ENCODE data around the gene TRIP11. TPM values are rescaled to one million over a fixed set of nuclear protein-coding genes. Genes with fewer than 3 reads are reported as not detected.

The TRIP11 gene
- polyA plus RNA-seq, 6 donors from 2014 or later, result 32.2 to 86.1 (median 51.7) TPM

GRCh38 chr14:91998667-91999570, 40.9 kb downstream of the TRIP11 start:
- H3K27ac Mint-ChIP-seq, result peak overlapping the region; percentile 18 to 94 (median 58)
- DNase-seq (no peak), ATAC-seq (ENCODE audit: low read depth in 2 of 2) (no peak)
- no peaks in the 10 kb centered on the region for H3K27me3 Mint-ChIP-seq
- H3K4me3 Mint-ChIP-seq, result no peak overlapping the region
- H3K4me1 Mint-ChIP-seq, result peaks cover 11 to 17% (median 11%) of the 10 kb centered on the region in 3 donors
- no peaks in the 10 kb centered on the region for H3K9me3 Mint-ChIP-seq
- H3K36me3 Mint-ChIP-seq, result peaks cover 6 to 19% of the 10 kb centered on the region in 2 donors

GRCh38 chr14:91997492-91997891, 42.4 kb downstream of the TRIP11 start:
- Mint-ChIP-seq H3K27me3 (no peaks in the 10 kb centered on the region), H3K36me3 (peaks cover 12 to 14% of the 10 kb centered on the region in 2 donors), H3K4me3 (no peak overlapping the region), H3K27ac (peak overlapping the region in 2 of 6 donors; percentile 61 to 78), H3K9me3 (no peaks in the 10 kb centered on the region), H3K4me1 (peaks cover 10 to 11% (median 11%) of the 10 kb centered on the region in 3 donors)
- no peak for ATAC-seq (ENCODE audit: low read depth in 2 of 2)
- no peak for DNase-seq

GRCh38 chr14:91996948-91997371, 42.9 kb downstream of the TRIP11 start:
- H3K27me3 Mint-ChIP-seq, result no peaks in the 10 kb centered on the region
- peak overlapping the region in 2 of 6 donors; percentile 36 to 78 for H3K27ac Mint-ChIP-seq
- DNase-seq, result peak; percentile 35
- H3K9me3 Mint-ChIP-seq, result no peaks in the 10 kb centered on the region
- peaks cover 17 to 18% of the 10 kb centered on the region in 2 donors for H3K36me3 Mint-ChIP-seq
- H3K4me1 Mint-ChIP-seq, result peaks cover 10 to 11% (median 11%) of the 10 kb centered on the region in 3 donors
- peak; percentile 27 to 56 for ATAC-seq (ENCODE audit: low read depth in 2 of 2)
- no peak overlapping the region for H3K4me3 Mint-ChIP-seq

- ATAC-seq (ENCODE audit: low read depth in 2 of 2) (no peak), DNase-seq (no peak)
- H3K36me3 Mint-ChIP-seq, result peaks cover 47 to 58% of the 10 kb centered on the region in 2 donors
- H3K4me3 Mint-ChIP-seq, result no peak overlapping the region
- H3K4me1 Mint-ChIP-seq, result peaks cover 0 to 6% (median 2%) of the 10 kb centered on the region in 3 donors
- H3K27ac Mint-ChIP-seq, result peak overlapping the region in 1 of 6 donors; percentile 2
- H3K27me3 Mint-ChIP-seq, result no peaks in the 10 kb centered on the region
- H3K9me3 Mint-ChIP-seq, result no peaks in the 10 kb centered on the region
These were observed 52.7 kb downstream of the TRIP11 start for GRCh38 chr14:91987192-91987591.

GRCh38 chr14:91985521-91986255, 54.2 kb downstream of the TRIP11 start:
- Mint-ChIP-seq H3K4me1 (peaks cover 0 to 6% (median 2%) of the 10 kb centered on the region in 3 donors), H3K4me3 (no peak overlapping the region), H3K9me3 (no peaks in the 10 kb centered on the region), H3K27me3 (no peaks in the 10 kb centered on the region), H3K27ac (no peak overlapping the region), H3K36me3 (peaks cover 41 to 54% of the 10 kb centered on the region in 2 donors)
- ATAC-seq (ENCODE audit: low read depth in 2 of 2) (no peak), DNase-seq (no peak)

GRCh38 chr14:91985008-91985407, 54.9 kb downstream of the TRIP11 start:
- H3K36me3 Mint-ChIP-seq, result peaks cover 41 to 54% of the 10 kb centered on the region in 2 donors
- no peak overlapping the region for H3K4me3 Mint-ChIP-seq
- H3K4me1 Mint-ChIP-seq, result peaks cover 0 to 6% (median 2%) of the 10 kb centered on the region in 3 donors
- DNase-seq, result no peak
- H3K9me3 Mint-ChIP-seq, result no peaks in the 10 kb centered on the region
- no peaks in the 10 kb centered on the region for H3K27me3 Mint-ChIP-seq
- no peak overlapping the region for H3K27ac Mint-ChIP-seq
- no peak for ATAC-seq (ENCODE audit: low read depth in 2 of 2)

GRCh38 chr14:91983588-91983987, 56.3 kb downstream of the TRIP11 start:
- H3K36me3 Mint-ChIP-seq, result peaks cover 29 to 44% of the 10 kb centered on the region in 2 donors
- no peaks in the 10 kb centered on the region for H3K27me3 Mint-ChIP-seq
- no peaks in the 10 kb centered on the region for H3K9me3 Mint-ChIP-seq
- H3K4me3 Mint-ChIP-seq, result no peak overlapping the region
- ATAC-seq (ENCODE audit: low read depth in 2 of 2) (no peak), DNase-seq (no peak)
- no peak overlapping the region for H3K27ac Mint-ChIP-seq
- peaks cover 0 to 6% (median 2%) of the 10 kb centered on the region in 3 donors for H3K4me1 Mint-ChIP-seq

- DNase-seq, result no peak
- Mint-ChIP-seq H3K9me3 (no peaks in the 10 kb centered on the region), H3K4me3 (no peak overlapping the region), H3K4me1 (peaks cover 0 to 6% (median 0%) of the 10 kb centered on the region in 3 donors), H3K27ac (peak overlapping the region in 1 of 6 donors; percentile 61), H3K36me3 (peaks cover 7 to 18% of the 10 kb centered on the region in 2 donors), H3K27me3 (no peaks in the 10 kb centered on the region)
- no peak for ATAC-seq (ENCODE audit: low read depth in 2 of 2)
These were observed 59.7 kb downstream of the TRIP11 start for GRCh38 chr14:91980157-91980556.

- Mint-ChIP-seq H3K27me3 (no peaks in the 10 kb centered on the region), H3K4me1 (peaks cover 0 to 3% (median 0%) of the 10 kb centered on the region in 3 donors), H3K9me3 (no peaks in the 10 kb centered on the region), H3K4me3 (no peak overlapping the region), H3K27ac (peak overlapping the region in 1 of 6 donors; percentile 77), H3K36me3 (peaks cover 3 to 13% of the 10 kb centered on the region in 2 donors)
- no peak for DNase-seq
- no peak for ATAC-seq (ENCODE audit: low read depth in 2 of 2)
These were observed 62.0 kb downstream of the TRIP11 start for GRCh38 chr14:91977884-91978283.

- Mint-ChIP-seq H3K9me3 (no peaks in the 10 kb centered on the region), H3K36me3 (peaks cover 8% of the 10 kb centered on the region in 2 donors), H3K4me3 (no peak overlapping the region), H3K4me1 (no peaks in the 10 kb centered on the region), H3K27me3 (no peaks in the 10 kb centered on the region), H3K27ac (no peak overlapping the region)
- no peak for DNase-seq
- ATAC-seq (ENCODE audit: low read depth in 2 of 2), result no peak
These were observed 64.1 kb downstream of the TRIP11 start for GRCh38 chr14:91975763-91976162.

GRCh38 chr14:91971188-91971778, 68.6 kb downstream of the TRIP11 start:
- Mint-ChIP-seq H3K4me1 (peaks cover 5 to 11% (median 7%) of the 10 kb centered on the region in 3 donors), H3K4me3 (no peak overlapping the region), H3K27ac (peak overlapping the region in 2 of 6 donors; percentile 7 to 54), H3K9me3 (no peaks in the 10 kb centered on the region), H3K27me3 (no peaks in the 10 kb centered on the region), H3K36me3 (peaks cover 15 to 18% of the 10 kb centered on the region in 2 donors)
- DNase-seq (no peak), ATAC-seq (ENCODE audit: low read depth in 2 of 2) (no peak)

- ATAC-seq (ENCODE audit: low read depth in 2 of 2) (peak; percentile 72 to 74), DNase-seq (no peak)
- H3K4me3 Mint-ChIP-seq, result no peak overlapping the region
- H3K27me3 Mint-ChIP-seq, result no peaks in the 10 kb centered on the region
- peaks cover 5 to 11% (median 7%) of the 10 kb centered on the region in 3 donors for H3K4me1 Mint-ChIP-seq
- peak overlapping the region in 4 of 6 donors; percentile 28 to 83 (median 78) for H3K27ac Mint-ChIP-seq
- H3K36me3 Mint-ChIP-seq, result peaks cover 10 to 15% of the 10 kb centered on the region in 2 donors
- H3K9me3 Mint-ChIP-seq, result no peaks in the 10 kb centered on the region
These were observed 71.6 kb downstream of the TRIP11 start for GRCh38 chr14:91968280-91968679.

GRCh38 chr14:91964724-91965123, 75.1 kb downstream of the TRIP11 start:
- no peak for ATAC-seq (ENCODE audit: low read depth in 2 of 2)
- DNase-seq, result no peak
- Mint-ChIP-seq H3K9me3 (no peaks in the 10 kb centered on the region), H3K27me3 (no peaks in the 10 kb centered on the region), H3K27ac (peak overlapping the region in 1 of 6 donors; percentile 48), H3K4me3 (no peak overlapping the region), H3K4me1 (peaks cover 5 to 11% (median 7%) of the 10 kb centered on the region in 3 donors), H3K36me3 (peaks cover 7 to 10% of the 10 kb centered on the region in 2 donors)

Data from naive B cell (primary cell).